ENCODE data around the gene WDR55.
"Not testable (repeated sequence)": the region's sequence is repeated elsewhere in the genome, so short reads cannot be mapped to it uniquely, and the experiment has no call there.

Gene WDR55

GRCh38 chr5:140711794-140712193 is 47.1 kb downstream of the WDR55 start:
- no peak for DNase-seq (ENCODE audit: low spot score)

GRCh38 chr5:140713562-140714094 is 48.9 kb downstream of the WDR55 start:
- no peak for DNase-seq (ENCODE audit: low spot score)

GRCh38 chr5:140716238-140716637 is 51.5 kb downstream of the WDR55 start:
- DNase-seq (ENCODE audit: low spot score), result not testable (repeated sequence)

DNA sequence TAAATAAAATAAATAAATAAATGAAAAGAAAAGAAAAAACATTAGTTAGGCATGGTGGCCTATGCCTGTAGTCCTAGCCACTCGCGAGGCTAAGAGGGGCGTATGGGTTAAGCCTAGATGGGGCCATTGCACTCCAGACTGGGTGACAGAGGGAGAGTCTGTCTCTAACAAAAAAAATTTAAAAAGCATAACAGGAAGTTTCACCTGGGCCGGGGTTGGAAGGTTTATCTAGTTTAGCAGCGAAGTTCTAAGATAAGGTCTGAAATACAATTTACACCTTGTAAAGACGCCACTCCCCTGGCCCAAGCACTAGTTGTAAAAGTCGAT is 53.5 kb downstream of the WDR55 start:
- DNase-seq (ENCODE audit: low spot score), result no peak

DNA sequence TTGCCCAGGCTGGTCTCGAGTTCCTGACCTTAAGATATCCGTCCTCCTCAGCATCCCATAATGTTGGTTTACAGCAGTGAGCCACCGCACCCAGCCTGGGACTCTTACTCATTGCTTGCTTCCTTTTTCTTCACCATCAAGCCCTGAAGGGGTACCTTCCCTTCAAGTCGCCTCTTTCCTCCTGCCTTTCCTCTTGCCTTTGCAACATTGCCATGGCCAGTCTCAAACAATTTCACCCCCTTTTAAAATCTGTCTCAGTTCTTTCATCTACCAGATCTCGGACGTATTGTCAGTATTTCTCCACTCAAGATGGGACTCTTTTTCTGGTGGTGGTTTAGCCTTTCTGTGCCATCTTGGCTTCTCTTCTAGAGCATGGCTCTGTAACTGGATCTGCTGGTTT is 56.0 kb downstream of the WDR55 start:
- not testable (repeated sequence) for DNase-seq (ENCODE audit: low spot score)

GRCh38 chr5:140721395-140721794 is 56.7 kb downstream of the WDR55 start:
- not testable (repeated sequence) for DNase-seq (ENCODE audit: low spot score)
